Stimulated activated CD8-positive, alpha-beta memory T cell treated with anti-CD3 and anti-CD28 coated beads, Interleukin-12 subunit alpha, Interleukin-12 subunit beta, amount 100 ng/mL, for 24 hours (primary cell): ENCODE results near the gene GRIK3.

Experiments
- DNase-seq: peaks from one replicate; pipeline ENCODE4 v3.0.0-alpha.2; 2020; ENCODE audit errors: extremely low read depth

GRIK3 gene

DNA sequence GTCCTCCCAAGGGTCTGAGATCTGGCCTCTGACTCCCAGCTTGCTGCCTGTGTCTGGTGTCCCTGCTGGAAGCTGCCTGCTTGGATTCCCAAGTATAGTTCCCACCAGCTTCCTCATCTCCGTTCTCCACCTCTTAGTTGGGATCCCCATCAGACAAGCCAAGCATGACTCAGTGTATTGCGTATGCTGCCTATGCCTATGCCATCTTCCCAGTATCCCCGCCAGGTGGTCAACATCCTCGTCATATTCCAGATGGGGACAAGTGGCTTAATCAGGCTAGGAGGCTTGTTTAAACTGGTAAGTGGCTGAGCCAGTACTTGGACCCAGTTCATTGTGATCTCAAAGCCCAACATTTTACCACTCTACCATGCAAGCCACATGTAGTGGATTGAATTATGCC, 204.4 kb downstream of the GRIK3 start:
- DNase-seq: no peak

DNA sequence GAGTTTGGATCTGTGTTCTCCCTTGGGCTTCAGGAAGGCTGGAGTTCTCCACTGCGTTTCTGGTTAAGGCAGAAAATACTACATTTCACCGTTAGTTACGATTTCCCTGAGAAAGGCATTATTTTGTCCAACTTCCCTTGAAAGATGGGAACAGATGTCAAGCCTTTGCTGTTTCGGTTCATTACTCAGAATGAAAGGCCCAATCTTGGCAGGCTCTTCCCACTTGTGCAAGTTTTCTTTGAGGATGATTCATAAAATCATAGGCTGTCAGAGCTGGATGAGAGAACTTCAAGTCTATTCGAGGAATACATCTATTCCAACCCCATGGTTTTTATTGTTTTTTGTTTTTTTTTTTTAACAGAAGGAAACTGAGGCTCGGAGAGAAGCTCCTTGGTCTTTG, 205.2 kb downstream of the GRIK3 start:
- DNase-seq: no peak

DNA sequence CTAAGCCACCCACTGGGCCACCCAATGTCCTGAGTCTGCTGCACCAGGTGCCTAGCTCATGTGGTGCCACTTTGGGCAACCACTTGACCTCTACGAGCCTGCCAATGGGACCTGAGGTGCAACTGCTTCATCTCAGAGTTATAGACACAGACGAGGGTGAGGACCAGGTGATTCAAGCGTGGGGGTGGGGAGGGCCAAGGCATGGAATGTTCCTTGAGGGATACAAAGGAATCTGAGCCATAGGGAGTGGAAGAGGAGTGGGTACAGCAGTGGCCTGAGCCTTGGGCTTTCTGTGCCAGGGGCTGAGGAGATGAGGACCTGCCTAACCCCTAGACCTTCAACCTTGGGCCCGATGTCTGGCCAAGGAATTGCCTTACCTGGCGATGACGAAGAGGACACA, 209.1 kb downstream of the GRIK3 start:
- DNase-seq: no peak

DNA sequence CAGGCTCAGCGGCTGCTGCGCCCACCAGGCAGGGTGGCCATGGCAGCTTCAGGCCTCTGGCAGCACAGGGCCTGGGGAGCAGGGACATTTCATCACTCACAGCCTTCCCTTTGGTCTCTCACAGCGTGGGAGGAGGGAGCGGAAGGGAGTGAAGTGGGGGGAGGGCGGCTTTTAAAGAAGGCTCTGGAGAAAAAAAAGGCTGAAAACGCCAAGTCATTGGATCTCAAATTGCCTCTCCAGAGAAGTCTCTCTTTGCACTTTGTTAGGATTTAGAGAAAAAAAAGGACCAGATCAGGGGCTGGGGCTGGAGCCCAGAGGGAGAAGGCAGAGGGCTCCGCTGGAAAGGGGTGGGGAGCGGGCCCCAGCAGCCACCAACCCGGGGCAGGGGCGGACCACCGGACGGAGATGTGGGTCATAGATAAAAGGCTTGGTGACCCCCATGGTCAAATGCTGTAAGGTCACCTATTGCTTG, 209.9 kb downstream of the GRIK3 start:
- no peak for DNase-seq

DNA sequence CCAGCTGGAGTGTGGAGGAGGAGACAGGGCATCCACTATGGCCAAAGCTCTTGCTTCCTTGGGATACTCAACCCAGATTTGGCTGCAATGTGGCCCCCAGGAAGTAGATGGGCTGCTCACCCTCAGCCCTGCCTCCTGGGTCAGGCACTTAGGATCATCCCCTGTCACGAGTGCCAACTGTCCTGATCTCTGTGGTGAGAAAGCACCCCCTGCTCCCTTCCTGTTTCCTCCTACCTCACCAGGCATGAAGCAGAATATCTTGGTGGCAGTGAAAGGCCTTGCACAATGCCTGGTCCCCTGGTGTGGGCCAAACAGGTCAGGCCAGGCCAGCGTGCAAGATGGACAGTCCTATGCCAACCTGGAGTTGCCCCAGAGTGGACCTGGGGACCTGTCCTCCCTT, 211.7 kb downstream of the GRIK3 start:
- no peak for DNase-seq

DNA sequence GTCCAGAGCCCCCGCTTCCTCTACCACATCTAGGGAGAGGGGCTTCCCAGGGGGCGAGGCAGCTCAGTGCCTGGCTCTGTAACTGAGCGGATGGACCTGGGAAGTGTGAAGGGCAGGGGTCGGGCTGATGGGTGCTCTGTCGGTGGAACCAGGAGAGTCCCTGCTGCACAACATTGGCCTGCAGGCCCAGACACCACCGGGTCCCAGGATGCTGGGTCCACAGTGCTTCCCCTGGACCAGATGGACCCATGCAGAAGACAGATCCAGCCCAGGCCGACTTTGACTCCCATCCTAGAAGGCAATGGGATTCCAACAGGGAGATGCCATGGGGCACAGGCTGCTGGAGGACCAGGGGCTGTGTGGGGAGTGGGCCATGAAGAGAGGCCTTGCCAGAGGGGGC, 212.9 kb downstream of the GRIK3 start:
- no peak for DNase-seq

DNA sequence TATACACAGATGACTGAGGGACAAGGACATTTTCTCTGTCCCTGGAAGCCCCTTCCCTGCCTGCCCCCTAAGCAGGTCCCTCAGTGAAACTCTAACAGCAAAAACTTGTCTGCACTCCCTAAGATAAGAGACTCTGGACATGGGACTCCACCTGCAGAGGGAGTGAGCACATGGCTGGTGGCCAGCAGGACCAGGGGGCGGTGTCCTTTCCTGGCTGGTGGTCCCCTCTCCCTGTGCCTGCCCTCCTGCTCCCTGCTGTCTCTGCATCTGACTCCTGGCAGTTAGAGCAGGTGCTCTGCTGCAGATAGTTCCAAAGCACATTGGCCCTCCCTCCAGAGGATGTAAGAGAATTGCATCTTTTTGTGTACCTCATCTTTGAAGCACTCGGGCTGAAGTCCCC, 215.5 kb downstream of the GRIK3 start:
- no peak for DNase-seq

DNA sequence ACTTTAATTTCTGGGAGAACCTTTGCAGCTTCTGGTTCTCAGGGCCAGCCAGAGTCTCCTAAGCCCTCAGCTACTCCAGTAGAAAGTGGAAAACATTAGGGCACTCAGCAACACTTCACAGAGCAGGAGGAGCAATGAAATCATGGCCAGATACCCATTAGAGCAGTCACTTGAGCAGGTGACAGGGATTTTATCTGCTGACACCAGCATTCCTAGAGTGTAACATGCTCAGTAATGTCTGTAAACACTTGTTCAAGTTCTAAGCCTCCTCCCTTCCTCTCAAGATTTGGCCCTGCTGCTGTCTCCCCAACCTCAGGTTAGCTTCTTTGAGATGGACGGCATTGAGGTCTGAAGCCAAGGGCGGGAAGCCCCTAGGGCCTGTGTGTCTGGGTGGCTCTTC, 218.0 kb downstream of the GRIK3 start:
- DNase-seq: no peak

DNA sequence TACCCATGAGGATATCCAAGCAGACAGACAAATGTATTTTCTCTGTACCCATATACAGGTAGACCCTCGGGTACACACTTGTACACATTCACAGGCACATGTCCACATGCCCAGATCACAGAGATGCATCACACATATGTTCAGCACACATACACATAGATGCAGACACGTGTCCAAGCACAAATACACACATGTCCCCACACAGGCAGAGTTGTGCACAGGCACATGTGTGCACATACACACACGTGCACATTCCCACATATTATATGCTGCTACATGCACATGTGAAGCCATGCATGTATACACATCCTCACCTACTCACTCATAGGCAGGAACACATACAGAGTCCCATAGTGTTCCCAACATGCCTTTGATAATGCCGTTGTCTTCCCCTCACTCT, 219.5 kb downstream of the GRIK3 start:
- no peak for DNase-seq

DNA sequence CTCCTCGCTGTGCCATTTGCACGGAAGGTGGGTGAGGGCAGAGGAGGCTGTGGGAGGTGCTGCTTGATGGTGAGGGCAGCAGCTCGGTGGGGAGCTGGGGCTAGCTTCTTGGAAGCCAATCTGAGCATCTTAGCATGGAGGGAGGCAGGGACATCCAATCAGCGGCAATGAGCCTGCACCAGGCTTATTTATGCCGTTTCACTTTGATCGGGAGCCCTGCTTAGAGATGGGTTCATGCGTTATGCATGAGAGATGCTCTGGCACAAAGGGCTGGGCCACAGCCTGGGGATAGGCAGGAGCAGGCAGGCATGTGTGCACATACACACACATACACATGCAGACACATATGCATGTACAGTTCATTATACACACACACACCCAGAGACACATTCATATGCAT, 220.2 kb downstream of the GRIK3 start:
- DNase-seq: no peak

DNA sequence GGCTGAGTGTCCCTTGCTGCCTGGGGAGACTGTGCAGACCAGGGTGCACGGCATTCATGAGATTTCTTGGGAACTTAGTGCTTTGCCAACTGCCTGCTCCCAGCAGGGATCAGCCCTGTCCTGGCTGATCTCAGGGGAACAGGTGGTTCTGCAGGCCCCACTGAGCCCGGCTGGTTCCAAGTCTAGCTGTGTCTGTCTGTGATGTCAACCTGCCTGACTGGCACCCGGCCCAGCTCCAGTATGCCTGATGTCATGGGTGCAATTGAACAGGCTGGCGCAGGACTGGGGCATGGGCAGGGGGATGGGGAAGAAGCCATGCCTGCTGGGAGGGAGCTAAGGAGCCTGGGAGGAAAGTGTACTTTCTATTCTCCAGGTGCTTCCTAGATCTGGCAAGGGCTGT, 227.1 kb downstream of the GRIK3 start:
- no peak for DNase-seq

DNA sequence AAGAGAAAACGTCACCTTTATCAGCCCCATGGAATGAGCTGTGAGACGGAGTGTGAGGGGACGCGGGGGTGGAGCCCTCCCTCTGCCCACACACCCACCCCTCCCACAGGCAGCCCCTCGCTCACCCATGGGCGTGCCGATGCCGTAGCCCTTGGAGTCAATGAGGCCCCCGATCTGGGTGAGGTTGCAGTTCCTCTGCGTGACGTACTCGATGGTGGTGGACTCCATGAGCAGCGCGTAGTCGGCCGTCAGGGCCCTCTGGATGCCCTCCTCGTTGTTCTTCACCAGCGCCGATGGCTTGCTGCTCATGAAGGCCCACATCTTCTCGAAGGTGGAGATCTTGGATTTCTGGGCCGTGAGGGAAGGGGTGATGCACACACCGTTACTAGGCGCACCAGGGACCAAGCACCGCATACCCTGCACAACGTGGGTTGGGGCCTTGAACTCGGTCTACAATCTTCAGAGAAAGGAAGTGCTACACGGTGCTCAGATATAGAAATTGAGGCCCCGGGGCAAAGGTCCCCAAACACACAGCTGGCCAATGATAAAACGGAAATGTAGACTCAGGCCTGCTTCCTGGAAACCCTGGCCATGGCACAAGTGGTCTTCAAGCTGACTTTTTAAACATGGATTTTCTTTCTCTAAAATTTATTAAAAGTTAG, 228.2 kb downstream of the GRIK3 start:
- DNase-seq: no peak

DNA sequence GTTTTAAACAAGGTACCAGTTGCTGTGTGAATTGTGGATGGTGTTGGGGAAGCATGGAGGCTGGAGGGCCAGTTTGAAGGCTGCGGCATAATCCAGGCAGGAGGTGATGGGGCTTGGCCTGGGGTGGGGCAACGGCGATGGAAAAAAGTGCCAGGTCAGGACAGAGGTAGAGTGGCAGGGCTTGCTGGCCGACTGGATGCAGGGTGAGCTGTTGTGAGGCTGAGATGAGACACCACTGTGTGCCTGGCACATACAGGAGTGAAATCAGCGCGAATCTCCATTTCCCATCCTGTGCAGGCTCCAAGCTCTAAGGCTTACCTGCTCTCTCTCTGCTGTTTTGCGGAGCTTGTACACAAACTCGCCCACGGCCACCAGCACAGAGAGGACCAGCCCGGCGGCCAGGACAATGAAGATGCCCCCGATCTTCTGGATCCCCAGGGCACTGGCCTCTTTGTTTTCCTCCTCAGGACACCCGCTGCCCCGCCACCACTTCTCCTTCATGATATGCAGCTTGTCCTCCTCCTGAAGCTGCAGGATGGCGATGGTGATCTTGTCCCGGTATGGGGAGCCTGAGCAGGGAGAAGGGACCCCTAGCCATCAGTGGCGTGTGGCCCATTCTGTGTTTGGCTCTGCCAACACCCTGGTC, 229.5 kb downstream of the GRIK3 start:
- DNase-seq: no peak

DNA sequence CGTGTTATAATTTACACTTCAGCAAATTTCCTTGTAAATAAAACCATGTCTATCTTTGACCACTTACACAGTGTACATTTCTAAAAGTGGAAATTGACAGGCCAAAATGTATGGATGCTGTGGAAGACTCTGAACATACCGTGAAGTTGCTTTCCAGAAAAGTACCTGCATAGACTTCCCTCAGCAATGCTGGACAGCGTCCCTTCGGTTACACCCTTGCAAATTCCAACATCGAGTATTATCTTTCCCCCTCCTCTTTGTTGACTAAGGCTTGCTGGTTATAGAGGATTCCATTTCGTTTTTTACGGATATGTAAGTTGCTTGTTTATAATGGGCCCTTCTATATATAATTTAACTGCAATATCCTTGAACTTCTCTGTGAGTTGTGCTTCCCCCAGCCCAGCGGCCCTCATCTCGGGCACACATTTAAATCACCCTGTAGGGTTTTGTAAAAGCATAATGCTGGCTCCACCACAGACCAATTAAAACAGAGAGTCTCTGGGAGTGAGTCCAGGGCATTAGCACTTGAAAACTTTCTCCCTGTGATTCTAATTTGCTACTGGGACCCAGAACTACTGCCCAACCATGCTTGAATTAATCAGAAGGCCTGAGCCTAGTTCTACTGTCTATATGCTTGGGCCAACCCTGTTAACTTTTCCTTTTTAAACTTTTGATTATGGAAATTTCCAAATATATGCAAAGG, 230.3 kb downstream of the GRIK3 start:
- DNase-seq: no peak

DNA sequence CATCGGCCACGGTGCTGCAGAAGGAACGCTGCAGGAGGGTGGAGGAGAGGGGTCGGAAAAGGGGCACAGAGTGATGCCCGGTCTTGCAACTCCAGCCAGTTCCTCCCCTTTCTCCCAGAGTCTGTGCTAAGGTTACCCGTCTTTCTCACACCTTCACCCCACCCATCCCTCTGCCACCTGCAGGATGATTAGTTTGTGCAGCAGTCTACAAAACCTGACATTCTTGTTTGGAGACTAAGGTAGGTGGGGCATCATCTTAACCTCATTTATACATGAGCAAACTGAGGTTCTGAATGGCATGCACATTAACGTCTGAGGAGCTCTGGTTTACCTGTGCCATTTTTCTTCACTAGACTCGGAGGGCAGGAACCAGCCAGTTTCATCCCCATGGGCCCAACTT, 232.3 kb downstream of the GRIK3 start:
- DNase-seq: no peak

DNA sequence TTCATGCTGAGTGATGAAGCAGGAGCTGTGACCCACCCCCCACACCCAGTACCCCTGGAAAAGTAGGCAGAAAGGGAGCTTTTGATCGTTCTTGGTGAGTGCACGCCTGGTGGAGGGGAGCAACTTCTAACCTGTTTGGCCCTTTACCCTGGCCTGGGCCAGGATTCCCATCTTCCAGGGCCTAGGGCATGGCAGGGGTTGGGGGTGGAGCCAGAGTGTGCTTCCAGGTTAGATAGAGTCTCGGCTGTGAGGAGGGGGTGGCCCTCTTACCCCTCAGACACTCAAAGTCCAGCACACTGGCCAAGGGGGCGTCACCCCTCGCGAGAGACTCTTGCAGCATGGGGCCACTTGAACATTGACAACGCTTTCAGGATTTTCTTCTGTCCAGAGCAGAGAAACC, 236.6 kb downstream of the GRIK3 start:
- no peak for DNase-seq

DNA sequence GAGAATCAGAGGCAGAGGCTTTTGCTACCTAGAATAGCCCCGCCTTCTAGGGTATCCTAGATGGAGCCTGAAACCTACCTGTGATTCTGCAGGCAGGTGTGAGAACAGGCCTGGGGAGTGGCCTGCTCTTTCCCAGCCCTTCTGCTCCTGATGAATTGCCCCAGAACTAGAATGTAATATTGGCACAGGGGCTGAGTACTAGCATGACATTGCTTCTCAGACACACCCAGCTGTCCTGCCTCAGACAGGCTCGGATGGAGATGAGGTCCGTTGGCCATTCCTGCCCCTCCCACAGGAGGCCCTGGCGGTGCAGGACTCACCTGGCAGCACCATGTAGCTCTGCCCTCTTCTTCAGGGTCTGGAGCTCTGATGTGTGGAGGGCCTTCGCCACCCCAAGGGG, 237.6 kb downstream of the GRIK3 start:
- no peak for DNase-seq

DNA sequence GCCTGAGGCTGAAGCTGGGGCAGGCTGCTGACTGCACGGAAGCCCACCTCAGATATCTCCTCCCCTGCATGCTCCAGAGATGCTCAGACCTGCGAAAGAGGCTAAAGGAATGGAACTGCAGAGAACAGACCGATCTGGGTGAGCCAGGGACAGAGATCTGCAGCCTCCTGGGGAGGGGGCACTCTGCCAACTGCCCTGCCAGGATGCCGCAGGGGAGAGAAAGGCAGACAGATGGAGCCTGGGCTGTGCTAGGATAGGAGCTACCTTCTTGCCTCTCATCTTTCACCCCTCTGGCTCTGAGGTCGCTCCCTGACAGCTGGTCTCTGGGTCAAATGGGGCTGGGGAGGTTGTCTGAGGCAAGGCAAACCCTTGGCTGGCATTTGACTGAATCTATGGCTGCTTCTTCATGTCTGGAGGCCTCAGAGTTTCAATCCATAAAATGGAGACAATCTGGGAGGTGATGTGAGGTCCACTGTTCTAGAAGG, 238.2 kb downstream of the GRIK3 start:
- DNase-seq: no peak

DNA sequence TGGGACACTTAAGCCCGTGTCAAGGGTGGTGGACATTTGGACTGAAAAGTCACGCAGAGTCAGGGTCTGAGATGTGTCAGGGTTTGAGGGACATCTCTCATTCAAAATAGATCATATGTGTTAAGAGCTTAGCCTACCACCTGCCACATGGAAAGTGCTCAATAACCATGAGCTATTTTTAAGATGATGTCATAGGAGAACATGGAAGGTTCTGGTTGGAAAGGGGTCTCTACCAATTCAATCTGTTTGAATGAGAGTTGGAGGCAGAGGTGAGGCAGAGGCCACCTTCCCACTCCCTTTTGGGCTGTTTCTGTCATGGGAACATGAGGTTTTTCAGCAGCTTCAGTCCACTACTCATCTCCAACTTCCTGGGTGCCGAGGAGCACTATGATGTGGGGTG, 239.9 kb downstream of the GRIK3 start:
- DNase-seq: no peak

DNA sequence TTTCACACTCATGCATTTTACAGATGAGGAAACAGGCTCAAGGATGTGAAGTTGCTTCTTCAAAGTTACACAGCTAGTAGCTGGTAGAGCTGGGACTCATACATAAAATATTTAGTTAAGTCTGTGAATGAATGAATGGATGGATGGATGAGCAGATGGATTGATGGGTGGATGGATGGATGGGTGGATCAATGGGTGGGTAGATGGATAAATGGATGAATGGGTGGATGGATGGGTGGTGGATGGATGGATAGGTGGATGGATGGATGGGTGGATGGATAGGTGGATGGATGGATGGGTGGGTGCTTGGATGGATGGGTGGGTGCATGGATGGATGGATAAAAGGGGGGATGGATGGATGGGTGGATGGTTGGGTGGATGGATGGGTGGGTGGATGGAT, 240.9 kb downstream of the GRIK3 start:
- DNase-seq: no peak

DNA sequence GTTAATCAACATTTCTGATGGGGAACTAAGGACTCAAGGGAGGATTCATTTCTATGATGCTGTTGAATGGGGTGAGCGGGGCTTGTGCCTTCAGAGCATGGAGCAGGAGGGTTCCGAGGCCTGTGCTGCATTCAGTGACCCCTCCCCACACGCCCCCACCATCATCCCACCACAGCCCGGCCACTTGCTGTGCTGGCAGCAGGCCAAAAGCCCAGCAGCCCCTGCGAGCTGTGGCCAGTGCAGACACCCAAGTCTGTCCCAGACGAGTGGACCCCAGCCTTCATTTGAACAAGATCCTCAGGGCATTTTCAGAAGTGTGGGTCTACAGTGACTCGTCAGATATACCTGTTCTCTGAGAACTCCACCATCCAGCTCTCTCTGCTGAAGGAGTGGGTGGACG, 242.0 kb downstream of the GRIK3 start:
- DNase-seq: no peak

DNA sequence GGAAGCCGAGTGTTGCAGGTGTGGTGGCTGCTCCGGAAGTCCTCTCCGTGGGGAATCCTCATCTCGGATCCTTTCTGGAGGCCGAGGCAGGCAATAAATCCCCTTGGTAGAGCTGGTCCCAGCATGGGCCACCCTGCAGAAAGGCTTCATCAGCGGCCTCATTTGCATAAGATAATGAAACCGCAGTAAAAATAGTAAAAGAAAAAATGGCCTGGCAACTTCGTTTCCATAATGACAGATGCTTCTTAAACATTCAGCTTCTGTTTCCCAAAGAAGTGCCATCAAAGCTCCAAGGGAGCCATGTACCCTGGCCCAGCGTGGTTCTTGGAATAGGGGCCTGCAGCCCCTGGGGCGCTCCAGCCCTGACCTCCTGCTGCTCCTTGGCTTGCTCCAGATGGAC, 244.1 kb downstream of the GRIK3 start:
- no peak for DNase-seq

DNA sequence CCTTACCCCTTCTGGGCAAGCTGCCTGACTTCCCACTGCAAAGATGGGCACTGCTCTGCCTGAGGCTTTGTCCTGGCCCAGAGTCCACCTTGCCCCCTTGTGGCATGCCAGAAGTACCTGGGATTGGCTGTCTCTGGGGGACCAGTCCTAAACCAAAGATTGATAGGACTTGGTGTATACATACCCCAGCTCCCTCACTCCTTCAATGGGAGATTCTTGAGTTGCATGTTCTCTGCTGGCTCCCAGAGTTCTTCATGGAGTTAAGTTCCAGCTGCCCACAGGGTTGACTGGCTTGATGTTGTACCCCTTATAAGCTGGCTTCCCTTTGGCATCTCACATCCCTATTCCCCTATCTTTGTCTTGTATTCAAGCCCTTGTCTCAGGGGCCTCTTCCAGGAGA, 244.8 kb downstream of the GRIK3 start:
- no peak for DNase-seq
